Globus pallidus (tissue), 1 donor: ENCODE data around the gene KLK5.

Experiments used
- DNase-seq: peaks from one replicate; pipeline ENCODE4 v3.0.0-alpha.2; 2015; ENCODE audit warnings: low spot score

Gene KLK5

GRCh38 chr19:50968716-50969412 is 16.0 kb upstream of the KLK5 start:
- DNase-seq: peak; percentile 50

GRCh38 chr19:50967929-50968715 is 15.3 kb upstream of the KLK5 start:
- peak; percentile 59 for DNase-seq

GRCh38 chr19:50964266-50964665 is 11.4 kb upstream of the KLK5 start:
- DNase-seq: no peak

GRCh38 chr19:50963381-50963780 is 10.5 kb upstream of the KLK5 start:
- DNase-seq: no peak

GRCh38 chr19:50962245-50962644 is 9.4 kb upstream of the KLK5 start:
- no peak for DNase-seq

- no peak for DNase-seq
These were observed 7.1 kb upstream of the KLK5 start for GRCh38 chr19:50959731-50960500.

- no peak for DNase-seq
These were observed 4.7 kb upstream of the KLK5 start for GRCh38 chr19:50957587-50957986.

- no peak for DNase-seq
These were observed 3.0 kb downstream of the KLK5 start for GRCh38 chr19:50949861-50950260.

GRCh38 chr19:50947123-50947522 is 5.7 kb downstream of the KLK5 start:
- no peak for DNase-seq

GRCh38 chr19:50944795-50945194 is 8.0 kb downstream of the KLK5 start:
- DNase-seq: no peak

- no peak for DNase-seq
These were observed 9.6 kb downstream of the KLK5 start for GRCh38 chr19:50943074-50943828.

GRCh38 chr19:50939596-50939995 is 13.2 kb downstream of the KLK5 start:
- no peak for DNase-seq

GRCh38 chr19:50933640-50934039 is 19.2 kb downstream of the KLK5 start:
- DNase-seq: no peak

GRCh38 chr19:50932690-50933083 is 20.2 kb downstream of the KLK5 start:
- no peak for DNase-seq

GRCh38 chr19:50932018-50932689 is 20.7 kb downstream of the KLK5 start:
- no peak for DNase-seq

GRCh38 chr19:50931023-50931422 is 21.8 kb downstream of the KLK5 start:
- DNase-seq: no peak

GRCh38 chr19:50928831-50929230 is 24.0 kb downstream of the KLK5 start:
- no peak for DNase-seq

GRCh38 chr19:50926144-50926543 is 26.7 kb downstream of the KLK5 start:
- DNase-seq: no peak

GRCh38 chr19:50925734-50926133 is 27.1 kb downstream of the KLK5 start:
- no peak for DNase-seq

GRCh38 chr19:50924586-50924985 is 28.3 kb downstream of the KLK5 start:
- no peak for DNase-seq

GRCh38 chr19:50922317-50922853 is 30.5 kb downstream of the KLK5 start:
- peak; percentile 62 for DNase-seq
